CD4-positive, CD25-positive, alpha-beta regulatory T cell (primary cell): ENCODE data around the gene TBL1Y. TPM values are rescaled to one million over a fixed set of nuclear protein-coding genes. Genes with fewer than 3 reads are reported as not detected.

ENCODE experiments used
- ATAC-seq, 2 donors: fragments of 150-1000 bp; cut with Tn5 transposase; one replicate each; pipeline ENCODE4 v1.10.0; 2021; ENCODE audit warnings: low read depth in 2 of 2, moderate number of reproducible peaks in 2 of 2, moderate library complexity in 1 of 2
- DNase-seq, 3 donors: peaks; one replicate each; pipeline versions ENCODE4 v3.0.0 to v3.0.0-alpha.2; 2012 to 2022; ENCODE audit warnings: mixed read lengths in 1 of 3
- H3K27ac ChIP-seq: one replicate; pipeline ENCODE4 v1.7.0; 2013; ENCODE audit warnings: mild to moderate bottlenecking, low read length; ENCODE audit not compliant: insufficient read depth, poor library complexity, severe bottlenecking
- H3K27me3 ChIP-seq: one replicate; pipeline ENCODE4 v1.7.0; 2013; ENCODE audit warnings: low read length; ENCODE audit not compliant: control insufficient read depth, insufficient read depth
- H3K36me3 ChIP-seq: one replicate; pipeline ENCODE4 v1.7.0; 2013; ENCODE audit warnings: mild to moderate bottlenecking, low read length, moderate library complexity; ENCODE audit not compliant: control insufficient read depth, insufficient read depth
- H3K4me1 ChIP-seq: 2 replicates; pipeline ENCODE4 v1.7.0; 2013; ENCODE audit warnings: mild to moderate bottlenecking, low read length; ENCODE audit not compliant: insufficient read depth, control insufficient read depth, poor library complexity, severe bottlenecking
- H3K4me3 ChIP-seq: one replicate; pipeline ENCODE4 v1.7.0; 2013; ENCODE audit warnings: low read depth, mild to moderate bottlenecking, low read length, moderate library complexity
- H3K9me3 ChIP-seq, 2 experiments: 1 replicate in 1 of 2; 2 replicates in 1 of 2; pipeline ENCODE4 v1.7.0; 2013; ENCODE audit warnings: low read length in 2 of 2, mild to moderate bottlenecking in 1 of 2, moderate library complexity in 1 of 2; ENCODE audit not compliant: control insufficient read depth in 2 of 2
- H3K27ac Mint-ChIP-seq, 3 donors: one replicate each; pipeline ENCODE4 v1.8.0; 2020 to 2022; ENCODE audit warnings: mild to moderate bottlenecking in 3 of 3, mixed read lengths in 3 of 3, moderate library complexity in 2 of 3
- H3K27me3 Mint-ChIP-seq: one replicate; pipeline ENCODE4 v1.8.0; 2022; ENCODE audit warnings: mild to moderate bottlenecking, mixed read lengths
- H3K36me3 Mint-ChIP-seq: one replicate; pipeline ENCODE4 v1.8.0; 2020; ENCODE audit warnings: mixed read lengths
- H3K4me1 Mint-ChIP-seq, 4 donors: one replicate each; pipeline ENCODE4 v1.8.0; 2020 to 2022; ENCODE audit warnings: mixed read lengths in 4 of 4, mild to moderate bottlenecking in 1 of 4
- H3K4me3 Mint-ChIP-seq, 4 donors: one replicate each; pipeline ENCODE4 v1.8.0; 2020 to 2022; ENCODE audit warnings: mild to moderate bottlenecking in 4 of 4, mixed read lengths in 4 of 4, moderate library complexity in 3 of 4
- H3K9me3 Mint-ChIP-seq, 7 donors: one replicate each; pipeline ENCODE4 v1.8.0; 2020 to 2022; ENCODE audit warnings: mixed read lengths in 7 of 7, mild to moderate bottlenecking in 3 of 7, moderate library complexity in 2 of 7
- polyA plus RNA-seq, 4 donors: library from polyadenylated mRNA; unstranded; fragments of 300-500 nt; fragmentation: Illumina TruSeq; gene quantifications; one replicate each; pipeline ENCODE4 v1.2.3, GENCODE V29; 2021
- total RNA-seq: library from RNA; stranded (reverse); gene quantifications from one replicate; pipeline ENCODE4 v1.2.3, GENCODE V29; 2022

The TBL1Y gene
- total and polyA plus RNA-seq, 5 donors from 2014 or later, result not detected

GRCh38 chrY:7002581-7002980 is 92.1 kb downstream of the TBL1Y start:
- H3K27ac Mint-ChIP-seq, result no peak overlapping the region
- H3K9me3 Mint-ChIP-seq, result no peaks in the 10 kb centered on the region
- ATAC-seq (no peak), DNase-seq (no peak)
- Histone ChIP-seq H3K36me3 (no peaks in the 10 kb centered on the region), H3K27ac (no peak overlapping the region), H3K27me3 (no peaks in the 10 kb centered on the region), H3K4me3 (no peak overlapping the region), H3K4me1 (no peaks in the 10 kb centered on the region), H3K9me3 (no peaks in the 10 kb centered on the region)
- no peak overlapping the region for H3K4me3 Mint-ChIP-seq
- H3K4me1 Mint-ChIP-seq, result no peaks in the 10 kb centered on the region
- peaks cover 6% of the 10 kb centered on the region for H3K27me3 Mint-ChIP-seq
- no peaks in the 10 kb centered on the region for H3K36me3 Mint-ChIP-seq

GRCh38 chrY:7007911-7008310 is 97.4 kb downstream of the TBL1Y start:
- DNase-seq, result no peak
- no peak overlapping the region for H3K4me3 ChIP-seq
- no peaks in the 10 kb centered on the region for H3K9me3 Mint-ChIP-seq
- no peak for ATAC-seq
- H3K27me3 Mint-ChIP-seq, result peaks cover 4% of the 10 kb centered on the region
- no peaks in the 10 kb centered on the region for H3K4me1 Mint-ChIP-seq
- H3K4me1 ChIP-seq, result no peaks in the 10 kb centered on the region
- H3K36me3 Mint-ChIP-seq, result no peaks in the 10 kb centered on the region
- no peaks in the 10 kb centered on the region for H3K36me3 ChIP-seq
- no peaks in the 10 kb centered on the region for H3K9me3 ChIP-seq
- H3K27ac Mint-ChIP-seq, result no peak overlapping the region
- no peak overlapping the region for H3K27ac ChIP-seq
- no peaks in the 10 kb centered on the region for H3K27me3 ChIP-seq
- no peak overlapping the region for H3K4me3 Mint-ChIP-seq

DNA sequence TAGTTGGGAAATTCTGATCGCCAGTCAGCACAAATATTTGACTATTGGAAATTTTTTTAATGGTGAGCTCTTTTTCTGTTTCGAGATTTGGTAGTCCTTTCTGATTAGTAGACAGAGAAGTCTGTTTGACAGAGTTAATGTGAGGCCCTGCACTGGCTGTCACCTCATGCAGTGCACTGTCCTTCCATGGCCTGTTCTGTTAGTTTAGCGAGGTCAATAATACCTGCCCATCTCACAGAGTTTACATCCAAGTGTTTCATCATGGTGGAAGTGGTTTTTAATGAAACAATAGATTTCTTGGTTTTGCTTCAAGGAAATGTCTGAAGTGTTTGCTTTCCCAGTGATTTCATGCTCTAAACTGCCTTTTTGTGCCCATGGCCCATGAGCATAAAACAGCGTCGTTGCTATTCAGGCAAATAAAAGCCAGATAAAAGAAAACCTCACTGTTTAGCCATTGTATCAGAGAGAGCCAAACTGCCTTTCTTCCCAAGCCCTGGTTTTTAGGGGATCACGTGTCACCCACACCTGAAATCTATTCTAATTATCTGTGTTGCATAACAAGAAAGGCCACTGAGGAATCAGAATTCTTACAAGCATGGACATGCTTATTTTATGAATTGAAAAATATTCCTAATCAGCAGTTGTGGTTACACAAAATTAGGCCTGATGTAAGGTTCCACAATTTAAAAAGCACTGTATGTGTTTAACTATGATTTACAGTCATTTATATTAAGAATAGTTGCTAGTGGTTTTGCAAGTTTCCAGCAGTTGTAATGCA is 98.3 kb downstream of the TBL1Y start:
- no peaks in the 10 kb centered on the region for H3K27me3 Mint-ChIP-seq
- Histone ChIP-seq H3K4me1 (no peaks in the 10 kb centered on the region), H3K4me3 (no peak overlapping the region), H3K27me3 (no peaks in the 10 kb centered on the region), H3K27ac (no peak overlapping the region), H3K9me3 (no peaks in the 10 kb centered on the region), H3K36me3 (no peaks in the 10 kb centered on the region)
- H3K36me3 Mint-ChIP-seq, result no peaks in the 10 kb centered on the region
- H3K9me3 Mint-ChIP-seq, result no peaks in the 10 kb centered on the region
- no peak overlapping the region for H3K27ac Mint-ChIP-seq
- no peak overlapping the region for H3K4me3 Mint-ChIP-seq
- ATAC-seq, result no peak
- no peak for DNase-seq
- no peaks in the 10 kb centered on the region for H3K4me1 Mint-ChIP-seq

DNA sequence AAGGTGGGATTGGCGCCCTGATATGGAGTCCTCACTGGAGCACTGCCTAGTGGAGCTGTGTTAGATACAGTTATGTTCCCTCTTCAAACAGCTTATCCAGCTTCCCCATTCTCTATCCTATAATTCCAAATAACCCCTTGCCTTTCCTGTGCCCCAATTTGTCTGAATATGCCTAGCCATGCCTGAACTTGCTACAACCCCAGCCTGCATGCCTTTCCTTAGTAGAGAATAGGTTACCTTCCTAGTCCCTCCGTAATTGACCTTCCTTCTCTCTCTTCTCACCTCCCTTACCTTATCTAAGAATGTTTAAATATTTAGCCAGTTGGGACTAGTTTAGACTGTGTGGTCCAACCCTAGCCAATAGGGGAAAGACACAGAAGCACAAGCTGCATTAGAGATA is 102.6 kb downstream of the TBL1Y start:
- H3K4me1 ChIP-seq, result no peaks in the 10 kb centered on the region
- Mint-ChIP-seq H3K4me3 (no peak overlapping the region), H3K27ac (no peak overlapping the region), H3K4me1 (no peaks in the 10 kb centered on the region), H3K27me3 (no peaks in the 10 kb centered on the region), H3K9me3 (no peaks in the 10 kb centered on the region), H3K36me3 (no peaks in the 10 kb centered on the region)
- no peaks in the 10 kb centered on the region for H3K9me3 ChIP-seq
- no peaks in the 10 kb centered on the region for H3K36me3 ChIP-seq
- H3K27ac ChIP-seq, result no peak overlapping the region
- H3K27me3 ChIP-seq, result no peaks in the 10 kb centered on the region
- DNase-seq (no peak), ATAC-seq (no peak)
- no peak overlapping the region for H3K4me3 ChIP-seq

DNA sequence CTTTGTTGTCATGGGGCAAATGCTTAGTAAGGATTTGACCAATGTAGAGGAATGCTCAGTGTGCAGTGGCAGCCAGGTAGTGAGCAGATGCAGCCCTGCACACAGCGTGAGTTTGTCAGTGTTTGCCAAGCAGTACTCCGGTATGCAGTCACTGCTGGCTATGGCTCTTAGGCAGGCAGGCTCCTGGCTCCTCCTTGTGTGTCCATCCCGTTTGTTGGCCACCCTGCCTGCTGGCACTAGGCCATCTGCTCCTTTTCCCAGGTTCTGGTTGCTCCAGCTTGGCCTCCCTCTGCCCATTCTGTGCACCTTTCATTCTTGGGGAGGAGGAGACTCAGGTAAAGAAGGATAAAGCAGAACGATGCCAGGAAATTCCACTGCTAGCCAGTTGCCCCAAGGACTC is 106.0 kb downstream of the TBL1Y start:
- Histone ChIP-seq H3K27ac (no peak overlapping the region), H3K4me3 (no peak overlapping the region), H3K36me3 (no peaks in the 10 kb centered on the region), H3K4me1 (no peaks in the 10 kb centered on the region), H3K27me3 (no peaks in the 10 kb centered on the region), H3K9me3 (no peaks in the 10 kb centered on the region)
- Mint-ChIP-seq H3K4me1 (no peaks in the 10 kb centered on the region), H3K27me3 (no peaks in the 10 kb centered on the region), H3K9me3 (no peaks in the 10 kb centered on the region), H3K4me3 (no peak overlapping the region), H3K36me3 (no peaks in the 10 kb centered on the region), H3K27ac (no peak overlapping the region)
- ATAC-seq (no peak), DNase-seq (no peak)

GRCh38 chrY:7017244-7018080 is 107.0 kb downstream of the TBL1Y start:
- Histone ChIP-seq H3K9me3 (no peaks in the 10 kb centered on the region), H3K27ac (no peak overlapping the region), H3K4me1 (no peaks in the 10 kb centered on the region), H3K27me3 (no peaks in the 10 kb centered on the region), H3K4me3 (no peak overlapping the region), H3K36me3 (no peaks in the 10 kb centered on the region)
- Mint-ChIP-seq H3K27me3 (no peaks in the 10 kb centered on the region), H3K27ac (no peak overlapping the region), H3K4me3 (no peak overlapping the region), H3K36me3 (no peaks in the 10 kb centered on the region), H3K4me1 (no peaks in the 10 kb centered on the region), H3K9me3 (no peaks in the 10 kb centered on the region)
- no peak for DNase-seq
- no peak for ATAC-seq

DNA sequence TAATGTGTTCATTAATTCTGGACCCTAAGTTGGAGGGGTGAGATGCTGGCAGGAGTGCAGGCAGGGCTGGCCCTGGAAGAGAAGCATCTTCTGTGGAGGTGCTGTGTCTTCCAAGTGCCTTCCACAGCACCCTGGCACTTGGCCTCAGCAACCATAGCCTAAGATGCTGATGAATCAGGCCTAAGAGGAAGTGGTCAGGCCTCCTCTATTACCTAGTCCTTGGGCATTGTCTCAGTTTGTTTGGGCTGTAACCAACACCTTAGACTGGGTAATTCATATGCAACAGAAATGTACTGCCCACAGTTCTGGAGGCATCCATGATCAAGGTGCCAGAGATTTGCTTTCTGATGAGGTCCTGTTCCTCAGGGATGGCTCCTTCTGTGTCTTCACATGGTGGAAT is 128.5 kb downstream of the TBL1Y start:
- Histone ChIP-seq H3K27me3 (no peaks in the 10 kb centered on the region), H3K27ac (no peak overlapping the region), H3K4me3 (no peak overlapping the region), H3K36me3 (no peaks in the 10 kb centered on the region), H3K4me1 (no peaks in the 10 kb centered on the region), H3K9me3 (no peaks in the 10 kb centered on the region)
- Mint-ChIP-seq H3K27me3 (no peaks in the 10 kb centered on the region), H3K4me1 (no peaks in the 10 kb centered on the region), H3K9me3 (no peaks in the 10 kb centered on the region), H3K4me3 (no peak overlapping the region), H3K27ac (no peak overlapping the region), H3K36me3 (no peaks in the 10 kb centered on the region)
- ATAC-seq, result no peak
- DNase-seq, result no peak

- no peaks in the 10 kb centered on the region for H3K36me3 ChIP-seq
- H3K4me3 ChIP-seq, result no peak overlapping the region
- no peak overlapping the region for H3K27ac ChIP-seq
- Mint-ChIP-seq H3K36me3 (no peaks in the 10 kb centered on the region), H3K27ac (no peak overlapping the region), H3K9me3 (no peaks in the 10 kb centered on the region), H3K4me3 (no peak overlapping the region), H3K4me1 (no peaks in the 10 kb centered on the region), H3K27me3 (no peaks in the 10 kb centered on the region)
- H3K4me1 ChIP-seq, result no peaks in the 10 kb centered on the region
- no peaks in the 10 kb centered on the region for H3K9me3 ChIP-seq
- H3K27me3 ChIP-seq, result no peaks in the 10 kb centered on the region
- ATAC-seq (no peak), DNase-seq (no peak)
These were observed 130.2 kb downstream of the TBL1Y start for GRCh38 chrY:7040662-7041061.
